HS-27A (cell line): Measurements from ENCODE around the gene UBALD2.
"Not testable (repeated sequence)": the region's sequence is repeated elsewhere in the genome, so short reads cannot be mapped to it uniquely, and the experiment has no call there.

Source experiments
- DNase-seq: peaks from one replicate; pipeline ENCODE4 v3.0.0-alpha.2; 2012; ENCODE audit warnings: low read depth, missing footprints

Gene UBALD2

GRCh38 chr17:76277300-76278267 lies 12.4 kb downstream of the UBALD2 start:
- no peak for DNase-seq

GRCh38 chr17:76278268-76278908 lies 13.2 kb downstream of the UBALD2 start:
- no peak for DNase-seq

DNA sequence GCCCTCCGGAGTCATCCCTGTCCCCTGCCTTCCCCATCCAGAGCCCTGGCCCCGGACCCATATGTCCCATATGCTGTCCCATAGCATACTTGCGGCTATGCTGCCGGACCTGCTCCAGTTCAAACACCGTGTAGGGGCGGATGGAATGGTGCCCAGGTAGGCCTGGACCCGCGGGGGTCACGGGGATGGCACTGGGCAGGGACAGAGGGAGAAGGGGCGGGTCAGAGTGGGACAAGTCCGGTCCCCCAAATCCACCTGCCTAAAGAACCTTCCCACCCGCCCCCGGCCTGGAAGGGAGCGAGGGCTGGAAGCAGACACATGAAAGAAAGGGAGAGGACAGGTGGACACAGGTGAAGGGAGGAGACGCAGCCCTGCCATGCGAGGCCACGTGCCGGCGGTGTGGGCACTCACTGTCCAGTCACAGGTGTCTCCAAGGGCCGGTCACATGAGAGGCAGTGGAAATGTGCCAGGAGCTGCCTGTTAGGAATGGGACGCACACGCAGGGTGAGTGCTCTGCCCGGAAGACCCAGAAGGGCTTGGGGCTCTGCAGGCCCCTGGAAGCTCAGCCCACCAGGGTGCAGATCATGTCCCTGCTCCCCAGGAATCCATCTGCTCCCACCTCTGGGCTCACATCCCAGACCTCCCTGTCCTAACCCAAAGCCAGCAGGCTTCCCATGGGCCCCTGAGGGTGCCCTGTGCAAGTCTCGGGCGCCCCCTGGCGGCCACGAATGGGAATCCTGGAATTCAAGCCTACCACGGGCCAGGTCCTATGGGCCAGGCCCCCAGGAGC lies 14.0 kb downstream of the UBALD2 start:
- DNase-seq: peak; percentile 23

DNA sequence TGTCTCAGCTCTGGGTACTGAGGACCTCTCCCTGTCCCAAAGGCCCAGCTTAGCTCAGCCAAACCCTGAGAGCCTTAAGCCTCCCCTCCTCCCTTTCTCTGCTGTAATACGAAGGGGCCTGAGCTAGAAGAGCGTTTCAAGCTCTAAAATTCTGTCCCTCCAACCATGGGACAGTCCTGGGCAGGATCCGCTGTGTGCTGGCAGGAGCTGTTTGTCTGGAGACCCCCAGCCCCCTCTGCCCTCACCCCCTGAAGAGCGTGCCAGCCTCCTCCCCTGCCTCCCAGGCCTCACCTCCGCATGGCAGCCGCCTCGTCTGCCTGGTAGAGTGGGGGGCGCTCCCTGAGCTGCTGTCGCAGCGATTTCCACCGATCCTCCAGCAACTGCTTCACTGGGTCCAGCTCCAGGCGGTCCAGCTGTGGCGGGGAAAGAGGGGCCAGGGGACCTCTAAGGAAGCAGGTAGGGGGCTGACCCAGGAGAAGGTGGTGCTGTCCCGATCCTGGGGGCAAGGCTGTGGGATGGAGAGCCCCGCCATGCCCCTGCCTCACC lies 14.7 kb downstream of the UBALD2 start:
- DNase-seq: no peak

DNA sequence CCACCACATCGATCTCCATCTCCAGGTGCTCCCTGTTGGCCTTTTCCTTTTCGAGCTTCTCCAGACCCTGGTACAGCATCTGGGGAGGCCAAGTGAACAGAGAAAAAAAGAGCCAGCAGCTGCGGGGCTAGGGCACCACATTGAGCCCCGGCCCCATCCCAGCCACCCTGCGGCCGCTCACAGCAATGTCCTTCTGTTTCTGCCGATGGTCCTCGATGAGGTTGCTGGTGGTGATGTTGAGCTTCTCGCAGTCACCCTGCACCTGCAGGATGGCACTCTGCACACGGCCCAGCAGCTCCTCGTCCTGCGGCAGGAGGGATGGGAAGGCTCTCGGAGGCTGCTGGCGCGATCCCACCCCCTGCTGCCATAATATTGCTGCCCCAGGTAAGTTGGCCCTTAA lies 15.5 kb downstream of the UBALD2 start:
- DNase-seq: no peak

- DNase-seq: no peak
Measured at GRCh38 chr17:76281573-76282371, 16.6 kb downstream of the UBALD2 start.

GRCh38 chr17:76292567-76292966 lies 27.4 kb downstream of the UBALD2 start:
- DNase-seq: no peak

DNA sequence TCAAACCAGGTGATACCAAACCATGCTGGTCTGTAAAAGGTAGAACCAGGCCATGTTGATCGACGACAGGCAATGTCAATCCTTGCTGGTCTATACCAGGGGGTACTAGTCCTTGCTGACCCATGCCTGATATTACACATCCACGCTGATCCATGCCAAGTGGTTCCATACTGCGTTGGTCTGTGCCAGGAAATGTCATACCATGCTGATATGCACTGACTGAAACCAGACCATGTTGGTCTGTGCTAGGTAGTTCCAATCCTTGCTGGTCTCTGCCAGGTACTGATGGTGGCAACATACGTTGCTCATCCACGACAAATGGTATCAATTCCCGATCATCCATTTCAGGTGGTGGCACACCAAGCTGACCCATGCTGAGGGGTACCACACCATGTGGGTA lies 28.0 kb downstream of the UBALD2 start:
- no peak for DNase-seq

DNA sequence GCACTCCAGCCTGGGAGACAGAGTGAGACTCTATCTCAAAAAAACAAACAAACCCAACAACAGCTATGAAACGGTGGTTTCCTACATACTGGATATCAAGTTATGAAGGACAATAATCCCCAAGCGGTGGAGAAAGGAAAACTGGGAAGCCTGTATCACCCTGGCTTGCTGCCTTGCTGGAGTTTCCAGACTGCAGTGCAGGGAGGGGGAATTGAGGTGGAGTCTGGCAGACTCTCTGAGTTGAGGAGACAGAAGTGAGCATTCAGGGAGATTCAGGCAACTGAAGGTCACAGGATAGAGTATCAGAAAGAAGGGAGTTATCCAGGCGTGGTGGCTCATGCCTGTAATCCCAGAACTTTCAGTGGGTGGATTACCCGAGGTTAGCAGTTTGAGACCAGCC lies 31.0 kb downstream of the UBALD2 start:
- no peak for DNase-seq

GRCh38 chr17:76296889-76297288 lies 31.7 kb downstream of the UBALD2 start:
- DNase-seq: no peak

- no peak for DNase-seq
Measured at GRCh38 chr17:76297436-76297835, 32.3 kb downstream of the UBALD2 start.

DNA sequence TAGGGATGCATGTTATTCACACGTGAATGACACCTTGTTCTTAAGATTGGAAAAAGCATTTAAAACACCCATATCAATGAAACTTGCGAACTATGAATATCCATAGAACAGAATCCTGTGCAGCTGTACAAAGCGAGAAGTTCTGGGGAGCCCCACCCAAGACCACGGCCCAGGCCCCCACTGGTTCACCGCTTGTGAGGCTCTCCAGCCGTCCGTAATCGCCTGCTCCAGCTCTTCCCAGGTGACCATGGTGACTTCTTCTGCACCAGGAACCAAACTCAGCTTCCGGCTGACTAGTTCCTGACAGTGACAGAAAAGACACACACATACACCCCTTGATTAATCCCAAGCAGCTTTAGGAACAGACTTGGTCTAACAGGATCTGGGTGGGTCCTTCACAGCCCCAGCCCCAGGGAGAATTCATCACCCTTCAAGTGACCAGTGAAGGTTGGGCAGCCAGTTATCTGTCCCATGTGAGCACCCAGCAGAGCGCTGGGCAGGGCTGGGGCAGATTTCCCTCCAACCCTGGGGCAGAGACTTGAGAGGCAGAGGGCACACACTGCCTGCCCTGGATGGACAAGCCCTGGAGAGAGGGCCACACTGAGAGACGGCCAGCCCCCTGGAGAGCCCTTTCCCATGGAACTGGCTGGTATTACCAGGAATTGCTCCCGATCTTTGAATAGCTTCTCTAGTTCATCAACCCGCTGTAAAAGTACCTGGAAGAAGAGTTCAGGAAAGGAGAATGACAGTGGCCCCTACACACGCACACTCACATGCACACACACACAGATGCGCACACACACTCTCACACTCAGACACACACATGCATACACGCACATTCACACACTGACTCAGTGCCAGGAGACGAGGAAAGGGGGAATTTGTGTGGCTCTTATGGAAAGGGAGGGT lies 39.3 kb downstream of the UBALD2 start:
- DNase-seq: no peak

DNA sequence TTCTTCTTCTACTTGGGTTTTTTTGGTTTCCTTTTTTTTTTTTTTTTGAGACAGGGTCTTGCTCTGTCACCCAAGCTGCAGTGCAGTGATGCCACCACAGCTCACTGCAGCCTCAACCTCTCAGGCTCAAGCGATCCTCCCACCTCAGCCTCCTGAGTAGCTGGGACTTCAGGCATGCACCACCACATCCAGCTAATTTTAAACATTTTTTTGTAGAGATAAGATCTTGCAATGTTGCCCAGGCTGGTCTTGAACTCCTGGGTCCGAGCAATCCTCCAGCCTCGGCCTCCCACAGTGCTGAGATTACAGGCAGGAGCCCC lies 39.9 kb downstream of the UBALD2 start:
- not testable (repeated sequence) for DNase-seq

- no peak for DNase-seq
Measured at GRCh38 chr17:76307299-76307965, 42.3 kb downstream of the UBALD2 start.

GRCh38 chr17:76307966-76308338 lies 42.8 kb downstream of the UBALD2 start, which contains the start of gene QRICH2:
QRICH2 (minus strand) TSS chr17:76308276; CDS start chr17:76307998, 278 bp downstream.
- no peak for DNase-seq

DNA sequence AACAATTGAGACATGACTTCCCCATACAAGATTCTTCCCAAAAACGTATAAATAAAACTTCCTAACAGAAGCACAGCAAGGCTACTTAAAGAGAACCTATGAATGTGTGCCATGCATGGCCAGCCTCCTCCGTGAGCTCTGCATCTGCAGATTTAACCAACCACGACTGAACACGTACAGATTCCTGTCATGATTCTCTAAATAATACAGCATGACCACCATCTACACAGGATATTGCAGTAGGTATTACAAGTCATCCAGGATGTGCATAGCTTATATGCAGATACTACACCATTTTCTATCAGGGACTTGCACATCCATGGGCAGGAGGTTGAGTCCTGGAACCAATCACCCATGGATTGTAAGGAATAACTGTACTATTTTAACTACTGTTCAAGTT lies 44.3 kb downstream of the UBALD2 start:
- no peak for DNase-seq

DNA sequence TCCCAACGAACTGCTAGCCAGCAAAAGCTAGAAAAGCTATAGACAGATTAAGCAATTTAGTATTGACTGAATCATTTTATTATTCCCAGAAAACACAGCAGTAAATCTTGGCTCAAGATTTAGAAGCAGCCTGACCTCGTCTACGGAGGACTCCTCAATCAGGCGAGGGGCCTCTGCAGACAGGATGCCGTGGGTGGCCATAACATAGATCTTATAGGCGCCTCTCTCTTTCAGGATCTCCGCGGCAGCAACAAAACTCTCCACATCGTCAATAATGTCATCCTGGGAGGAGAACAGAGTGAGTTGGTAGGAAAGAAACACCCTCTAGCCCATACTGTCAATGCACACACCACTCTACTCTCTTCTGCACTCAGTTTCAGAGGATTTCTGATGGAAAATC lies 47.6 kb downstream of the UBALD2 start:
- no peak for DNase-seq

GRCh38 chr17:76314392-76315227 lies 49.5 kb downstream of the UBALD2 start:
- DNase-seq: no peak

GRCh38 chr17:76317535-76317934 lies 52.4 kb downstream of the UBALD2 start:
- no peak for DNase-seq
